DMS153 treated with DMSO at 0.1 percent for 48 hours (cell line): ENCODE results near the gene RARB.

Experiments
- DNase-seq: peaks from one replicate; lab custom pipeline; 2025; ENCODE audit not compliant: unreplicated experiment; lab: John Stamatoyannopoulos, UW

RARB gene

DNA sequence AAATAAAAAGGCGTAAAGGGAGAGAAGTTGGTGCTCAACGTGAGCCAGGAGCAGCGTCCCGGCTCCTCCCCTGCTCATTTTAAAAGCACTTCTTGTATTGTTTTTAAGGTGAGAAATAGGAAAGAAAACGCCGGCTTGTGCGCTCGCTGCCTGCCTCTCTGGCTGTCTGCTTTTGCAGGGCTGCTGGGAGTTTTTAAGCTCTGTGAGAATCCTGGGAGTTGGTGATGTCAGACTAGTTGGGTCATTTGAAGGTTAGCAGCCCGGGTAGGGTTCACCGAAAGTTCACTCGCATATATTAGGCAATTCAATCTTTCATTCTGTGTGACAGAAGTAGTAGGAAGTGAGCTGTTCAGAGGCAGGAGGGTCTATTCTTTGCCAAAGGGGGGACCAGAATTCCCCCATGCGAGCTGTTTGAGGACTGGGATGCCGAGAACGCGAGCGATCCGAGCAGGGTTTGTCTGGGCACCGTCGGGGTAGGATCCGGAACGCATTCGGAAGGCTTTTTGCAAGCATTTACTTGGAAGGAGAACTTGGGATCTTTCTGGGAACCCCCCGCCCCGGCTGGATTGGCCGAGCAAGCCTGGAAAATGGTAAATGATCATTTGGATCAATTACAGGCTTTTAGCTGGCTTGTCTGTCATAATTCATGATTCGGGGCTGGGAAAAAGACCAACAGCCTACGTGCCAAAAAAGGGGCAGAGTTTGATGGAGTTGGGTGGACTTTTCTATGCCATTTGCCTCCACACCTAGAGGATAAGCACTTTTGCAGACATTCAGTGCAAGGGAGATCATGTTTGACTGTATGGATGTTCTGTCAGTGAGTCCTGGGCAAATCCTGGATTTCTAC lies at the start of gene RARB:
Gene RARB, plus strand, starts transcription at position 322 of the 847 bp plus-strand sequence. Its CDS starts 469 bp downstream, at position 791.
- DNase-seq = no peak

DNA sequence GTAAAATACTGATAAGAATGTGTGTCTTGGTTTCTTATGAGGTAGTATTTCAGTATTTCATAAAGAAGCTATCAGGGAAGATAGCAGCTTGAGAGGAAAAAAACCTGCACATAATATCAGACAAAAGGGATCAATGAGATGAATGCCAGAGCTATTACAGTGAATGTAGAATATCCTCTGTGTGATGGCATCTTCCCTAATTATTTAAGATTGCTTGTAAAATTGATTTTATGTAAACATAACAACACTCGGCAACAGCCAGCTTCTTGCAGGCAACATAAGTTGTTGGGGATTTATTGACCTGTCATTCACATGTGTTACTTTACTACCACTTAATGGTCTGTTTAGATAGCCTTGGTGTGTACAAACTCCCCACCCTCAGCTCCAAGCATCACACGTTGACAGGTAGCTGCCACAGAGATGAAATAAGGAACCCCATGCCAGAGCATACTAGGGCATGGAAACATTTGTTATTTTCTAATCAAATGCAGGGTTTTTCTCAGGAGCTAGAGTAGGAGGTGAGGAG lies 49.2 kb upstream of the RARB start:
- no peak for DNase-seq

- DNase-seq = no peak
These were observed 47.8 kb upstream of the RARB start for GRCh38 chr3:25380222-25380739.

DNA sequence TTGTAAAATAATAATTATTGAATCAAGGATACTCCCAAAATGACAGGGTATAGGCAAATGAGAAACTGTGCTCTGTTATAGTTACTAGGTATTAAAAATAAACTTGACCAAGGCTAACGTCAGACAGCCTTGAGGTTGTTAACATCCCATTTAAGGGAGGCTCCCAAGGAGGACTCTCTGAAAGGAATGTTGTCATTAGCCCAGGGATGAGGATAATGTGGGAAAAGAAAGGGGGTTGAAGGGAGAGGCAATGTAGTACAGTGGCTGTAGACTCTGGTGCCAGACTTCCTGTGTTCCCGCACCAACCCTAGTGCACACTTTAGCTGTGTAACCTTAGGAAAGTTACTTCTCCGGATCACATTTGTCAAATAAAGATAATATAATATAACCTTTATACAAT lies 47.0 kb upstream of the RARB start:
- no peak for DNase-seq

- DNase-seq = no peak
These were observed 43.6 kb upstream of the RARB start for GRCh38 chr3:25384471-25384870.

DNA sequence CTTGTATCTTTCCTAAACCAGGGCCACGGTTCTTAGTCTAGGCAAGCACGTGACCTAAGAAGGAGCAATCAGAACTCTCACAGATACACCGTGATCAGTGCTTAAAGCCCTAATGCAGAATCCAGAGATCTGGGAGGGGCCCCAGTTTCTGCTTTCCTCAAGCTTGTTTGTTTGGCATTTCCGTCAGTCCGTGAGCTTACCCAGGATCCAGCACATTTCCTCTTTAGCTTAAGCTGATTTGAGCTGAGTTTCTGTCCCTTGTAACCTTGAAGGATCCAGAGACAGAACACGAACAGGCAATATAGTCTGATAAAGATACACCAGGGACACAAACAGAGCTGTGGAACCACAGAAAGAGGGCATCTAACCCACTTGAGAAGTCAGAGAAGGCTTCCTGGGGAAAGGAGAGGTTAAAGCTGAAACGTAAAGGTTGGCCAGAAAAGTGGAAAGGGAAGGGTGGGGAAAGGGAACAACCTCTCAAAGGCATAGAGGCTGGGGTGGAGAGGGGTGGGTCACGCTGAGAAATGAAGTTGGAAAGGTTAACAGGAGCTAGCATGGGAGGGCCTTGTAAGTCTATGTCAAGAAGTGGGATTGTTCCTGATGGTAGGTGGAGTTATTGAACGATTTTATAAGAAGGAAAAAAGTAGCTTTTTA lies 42.1 kb upstream of the RARB start:
- no peak for DNase-seq

DNA sequence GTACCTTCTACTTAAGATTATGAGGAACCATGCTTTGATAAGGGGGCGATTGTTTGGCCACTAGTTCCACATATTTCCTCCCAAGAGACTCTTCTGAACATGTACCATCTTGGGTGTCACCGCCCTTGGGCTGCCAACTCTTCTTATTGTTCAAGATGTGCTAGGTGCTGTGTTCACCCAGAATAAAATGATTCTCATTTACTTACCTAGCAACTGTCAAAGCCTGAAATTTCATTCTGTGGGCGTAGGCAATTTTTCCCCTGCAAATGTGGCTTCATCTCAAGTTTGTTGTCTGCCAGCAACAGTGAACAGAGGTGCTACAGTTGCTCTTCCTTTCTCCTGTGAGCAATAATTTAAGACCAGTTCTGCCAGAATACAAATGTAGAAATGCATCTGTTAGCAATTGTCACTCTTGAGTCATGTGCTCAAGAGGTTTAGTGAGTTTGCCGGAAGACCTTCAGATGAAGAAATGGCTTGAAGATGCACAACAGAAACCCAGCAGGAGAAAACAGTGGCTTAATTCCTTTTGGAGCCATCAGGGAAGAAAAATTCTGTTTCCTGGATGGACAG lies 41.3 kb upstream of the RARB start:
- DNase-seq = no peak

DNA sequence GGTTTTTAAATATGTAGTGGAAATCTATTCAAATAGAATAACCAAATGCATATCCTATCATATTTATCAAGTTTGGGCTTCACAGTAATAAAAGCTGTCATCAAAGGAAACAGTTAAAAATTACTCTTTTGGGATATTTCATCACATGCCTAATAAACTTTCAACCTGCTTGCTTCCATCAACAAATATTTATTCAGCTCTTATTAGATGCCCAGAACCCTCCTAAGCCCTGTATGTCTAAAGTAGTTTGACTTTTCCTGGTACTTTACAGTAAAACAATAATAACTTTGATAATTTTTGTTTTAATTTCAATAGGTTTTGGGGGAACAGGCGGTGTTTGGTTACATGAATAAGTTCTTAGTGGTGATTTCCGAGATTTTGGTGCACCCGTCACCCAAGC lies 37.5 kb upstream of the RARB start:
- no peak for DNase-seq

DNA sequence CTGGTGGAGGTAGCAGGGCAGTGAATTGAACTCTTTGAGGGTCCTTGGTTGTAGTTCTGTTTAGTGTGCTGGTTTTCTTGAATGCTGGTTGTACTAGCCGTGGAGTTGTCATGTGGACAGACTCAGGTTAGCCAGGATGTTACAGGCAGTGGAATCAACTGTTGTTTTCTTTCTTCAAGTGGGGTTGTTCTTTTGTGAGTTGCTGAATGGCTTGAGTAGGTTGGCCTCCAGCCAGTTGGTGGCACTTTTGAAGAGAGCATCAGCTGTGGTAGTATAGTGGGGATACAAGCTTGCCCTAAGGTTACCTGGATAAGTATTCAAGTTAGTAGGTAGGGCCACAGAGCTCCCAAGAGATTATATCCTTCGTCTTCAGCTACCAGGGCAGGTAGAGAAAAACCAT lies 31.8 kb upstream of the RARB start:
- no peak for DNase-seq

DNA sequence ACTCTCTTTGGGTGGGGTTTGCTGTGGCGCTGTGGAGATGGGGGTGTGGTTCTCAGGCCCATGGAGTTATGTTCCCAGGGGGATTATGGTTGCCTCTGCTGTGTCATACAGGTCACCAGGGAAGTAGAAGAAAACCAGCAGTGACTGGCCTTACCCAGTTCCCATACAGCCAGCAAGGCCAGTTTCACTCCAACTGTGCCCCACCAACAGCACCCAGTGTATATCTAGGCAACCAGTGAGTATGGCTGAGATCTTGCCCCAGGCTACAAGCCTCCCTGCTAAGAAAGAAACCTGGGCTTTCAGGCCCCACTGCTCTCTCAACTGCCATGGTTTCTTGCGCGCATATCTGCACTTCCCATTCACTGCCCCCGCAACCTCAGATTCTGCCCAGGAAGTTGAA lies 31.4 kb upstream of the RARB start:
- no peak for DNase-seq

- no peak for DNase-seq
These were observed 30.9 kb upstream of the RARB start for GRCh38 chr3:25397150-25397549.

DNA sequence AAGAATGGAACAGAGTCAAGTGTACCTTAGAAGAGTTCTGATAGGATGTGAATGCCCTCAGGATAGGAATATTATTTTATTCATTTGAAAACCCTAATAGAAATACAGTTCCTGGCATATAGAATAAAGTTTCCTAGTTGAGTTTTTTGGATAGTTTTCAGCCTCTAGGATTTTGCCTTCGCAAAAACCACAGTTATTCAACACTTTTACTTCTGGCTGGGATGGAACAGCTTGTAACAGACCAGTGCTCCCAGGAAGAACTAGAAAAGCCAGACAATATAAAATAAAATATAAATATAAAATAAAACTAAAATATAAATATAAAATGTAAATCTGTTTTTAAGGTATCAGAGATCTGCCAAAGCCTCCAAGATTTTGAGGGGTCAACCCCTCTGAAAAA lies 27.5 kb upstream of the RARB start:
- no peak for DNase-seq

DNA sequence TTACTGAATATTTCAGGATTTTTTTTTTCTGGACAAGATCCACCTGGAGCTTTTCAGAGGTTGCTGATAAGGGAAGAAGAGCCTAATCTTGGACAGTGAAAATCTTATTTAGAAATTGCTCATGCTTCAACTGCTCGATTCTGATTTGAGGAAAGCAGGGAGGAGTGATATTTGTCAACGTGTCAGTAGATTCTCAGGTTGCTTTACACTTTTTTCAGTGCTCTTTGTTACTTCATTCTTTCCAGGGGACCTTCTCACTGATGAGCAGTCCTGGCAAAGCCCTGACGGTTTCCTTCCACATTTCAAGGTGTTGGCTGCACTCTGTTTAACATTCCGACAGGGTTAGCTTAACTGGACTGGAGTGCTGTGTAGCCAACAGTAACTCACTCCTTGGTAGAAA lies 24.1 kb upstream of the RARB start:
- DNase-seq = no peak

GRCh38 chr3:25404569-25404968 lies 23.5 kb upstream of the RARB start:
- DNase-seq = no peak

- no peak for DNase-seq
These were observed 22.7 kb upstream of the RARB start for GRCh38 chr3:25405335-25405734.

DNA sequence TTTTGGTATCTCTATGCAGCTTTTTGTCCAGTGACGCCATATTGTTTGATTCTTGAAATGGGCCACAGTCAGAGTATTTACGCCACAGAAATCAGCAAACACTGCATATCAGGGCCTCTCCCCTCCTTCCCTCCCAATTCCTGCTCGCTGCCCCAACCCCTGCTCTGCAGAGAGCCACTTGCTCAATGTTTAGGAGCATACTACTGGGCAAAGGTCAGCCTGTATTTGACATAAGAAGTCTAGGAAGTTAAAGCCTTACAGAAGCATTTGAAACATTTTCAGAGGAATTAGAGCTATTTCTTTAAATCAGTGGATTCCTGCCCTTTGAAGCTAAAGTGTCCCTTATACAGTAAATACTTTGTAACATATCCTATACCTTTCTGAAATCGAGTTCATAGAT lies 17.4 kb upstream of the RARB start:
- no peak for DNase-seq

GRCh38 chr3:25412269-25412668 lies 15.8 kb upstream of the RARB start:
- DNase-seq = no peak

DNA sequence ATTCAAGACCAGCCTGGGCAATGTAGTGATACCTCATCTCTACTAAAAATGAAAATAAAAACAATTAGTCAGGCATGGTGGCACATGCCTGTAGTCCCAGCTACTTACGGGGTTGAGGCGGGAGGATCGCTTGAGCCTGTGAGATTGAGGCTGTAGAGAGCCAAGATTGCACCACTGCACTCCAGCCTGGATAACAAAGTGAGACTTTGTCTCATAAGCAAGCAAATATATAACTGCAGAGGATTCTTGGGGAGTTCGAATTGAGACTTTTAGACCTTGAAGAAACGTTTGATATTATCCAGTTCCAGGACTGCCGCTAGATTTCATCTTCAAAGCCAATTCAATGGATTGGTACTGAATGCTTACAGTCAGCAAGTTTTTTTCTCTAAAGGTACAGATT lies 11.9 kb upstream of the RARB start:
- DNase-seq = no peak

GRCh38 chr3:25418596-25418995 lies 9.5 kb upstream of the RARB start:
- no peak for DNase-seq

DNA sequence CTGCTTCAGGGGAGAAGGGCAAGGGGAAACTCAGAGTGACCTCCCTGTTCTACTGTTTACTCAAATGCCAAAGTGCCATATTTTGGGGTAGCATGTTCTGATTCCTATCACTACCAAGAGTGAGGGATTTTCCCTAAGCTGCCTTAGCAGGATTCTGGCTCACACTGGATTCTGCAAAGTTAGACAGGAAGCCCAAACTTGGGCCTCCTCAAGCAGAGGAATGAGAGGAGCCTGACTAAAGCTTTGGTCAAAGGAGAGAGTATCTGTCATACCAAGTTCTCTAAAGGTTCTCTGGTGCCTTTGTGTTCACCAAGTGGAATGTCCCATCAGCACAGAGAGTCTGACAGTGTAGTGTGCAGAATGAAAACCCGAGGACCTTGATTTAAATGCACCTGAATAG lies 8.8 kb upstream of the RARB start:
- no peak for DNase-seq

- DNase-seq = no peak
These were observed 7.9 kb upstream of the RARB start for GRCh38 chr3:25420147-25420546.

- no peak for DNase-seq
These were observed 7.2 kb upstream of the RARB start for GRCh38 chr3:25420885-25421284.
